Mucosa of descending colon (tissue), 3 donors: ENCODE data around the gene TMEM143. TPM values are rescaled to one million over a fixed set of nuclear protein-coding genes. Genes with fewer than 3 reads are reported as not detected.
A peak's percentile ranks its signal among the peaks of the same experiment; 100 is the strongest.

Source experiments
- ATAC-seq: fragments of 200-7000 bp; cut with Tn5 transposase; one replicate; pipeline ENCODE4 v1.9.1; 2020; ENCODE audit warnings: mild to moderate bottlenecking, moderate library complexity
- DNase-seq, 3 donors: peaks; one replicate each; pipeline ENCODE4 v3.0.0-alpha.2; 2020
- H3K36me3 ChIP-seq: fragments of 200-600 bp; one replicate; pipeline ENCODE4 v1.8.0; 2021; ENCODE audit warnings: low read depth, mild to moderate bottlenecking
- H3K4me1 ChIP-seq: fragments of 200-600 bp; one replicate; pipeline ENCODE4 v1.8.0; 2021; ENCODE audit warnings: low read depth, mild to moderate bottlenecking
- H3K4me3 ChIP-seq: fragments of 200-600 bp; one replicate; pipeline ENCODE4 v1.8.0; 2021; ENCODE audit warnings: mild to moderate bottlenecking
- H3K9me3 ChIP-seq: fragments of 200-600 bp; one replicate; pipeline ENCODE4 v1.8.0; 2021; ENCODE audit warnings: mild to moderate bottlenecking
- intact Hi-C, 2 donors: fragments of 100-400 bp; cut with DNase I in 1 of 2; cut with micrococcal nuclease in 1 of 2; formaldehyde crosslinking; loops; one replicate each; pipeline versions ENCODE4 v1.11.0 to v1.11.1; 2022; cut with DNase I, micrococcal nuclease
- total RNA-seq, 3 donors: library from RNA; stranded (reverse); fragmentation: NEBNext Ultra II Directional in 2 of 3; extraction: Animal tissue kit (Norgen Biotek cat#: 25700) in 2 of 3; gene quantifications; one replicate each; pipeline versions ENCODE4 v1.2.1 to v1.2.4, GENCODE V29; 2021 to 2023
- TF ChIP-seq, protein P1 (sequence below): fragments of 200-600 bp; IDR thresholded peaks from one replicate; pipeline ENCODE4 v1.8.0; 2022; ENCODE audit warnings: antibody characterized with exemption, mild to moderate bottlenecking
- donor health status: DM: no; HTN: no; CAD: no; lungs with moderate emphysema.
- donor health status: DM: no; HTN: no; CAD: no.
- donor health status: DM: no; HTN: yes; CAD: no.

The TMEM143 gene
- total RNA-seq, 3 donors from 2014 or later, result 13.2 to 14.5 (median 13.6) TPM

- no peak overlapping the region for H3K4me3 ChIP-seq
- intact Hi-C loops, result no loop called here
Observed at GRCh38 chr19:48338253-48338755, 25.4 kb downstream of the TMEM143 start.

DNA sequence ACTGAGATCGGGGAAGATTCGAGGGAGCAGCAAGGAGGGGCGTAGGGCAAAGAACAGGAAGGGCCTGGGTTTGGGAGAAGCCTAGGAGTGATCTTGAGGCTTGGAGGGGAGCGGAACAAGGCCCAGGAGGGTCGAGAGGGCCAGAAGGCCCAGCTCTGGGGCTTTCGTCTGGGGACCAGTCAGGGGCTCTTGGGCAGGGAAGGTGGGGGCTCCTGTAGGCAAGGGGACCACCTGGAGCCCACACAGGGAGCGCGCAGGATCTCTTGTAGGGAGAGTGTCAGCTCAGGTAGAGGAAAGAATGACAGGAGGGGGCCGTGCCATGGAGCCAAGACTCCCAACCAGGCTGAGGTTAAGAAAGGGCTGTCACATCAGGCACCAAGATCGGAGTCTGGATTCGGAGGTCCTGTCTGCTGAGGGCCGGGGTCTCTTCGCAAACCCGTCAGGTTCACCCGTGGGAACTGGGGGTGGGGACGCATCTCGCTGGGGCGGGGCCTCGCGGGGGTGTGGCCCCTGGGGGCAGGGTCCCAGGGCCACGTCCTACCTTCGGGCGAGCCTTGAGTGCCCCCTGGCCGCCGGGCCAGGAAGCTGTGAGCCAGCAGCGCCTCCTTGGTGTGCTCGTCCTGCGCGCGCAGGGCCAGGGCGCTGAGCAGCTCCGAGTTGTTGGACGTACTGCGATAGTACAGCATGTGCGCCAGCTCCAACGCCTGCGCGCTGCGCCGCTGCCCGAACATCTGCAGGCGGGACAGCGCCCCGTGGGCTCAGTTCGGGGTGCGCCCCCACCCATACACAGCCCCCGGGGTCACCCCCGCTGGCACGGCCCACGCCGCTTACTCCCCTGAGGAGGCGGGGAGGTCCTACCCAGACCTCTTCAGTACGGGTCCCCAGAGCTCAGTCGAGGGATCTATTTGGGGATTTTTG, 30.0 kb downstream of the TMEM143 start:
- no peaks in the 10 kb centered on the region for H3K36me3 ChIP-seq
- H3K4me1 ChIP-seq, result peaks cover 32% of the 10 kb centered on the region
- intact Hi-C loops, result no loop called here
- peak; percentile 82 for ATAC-seq
- TF ChIP-seq, protein P1, sequence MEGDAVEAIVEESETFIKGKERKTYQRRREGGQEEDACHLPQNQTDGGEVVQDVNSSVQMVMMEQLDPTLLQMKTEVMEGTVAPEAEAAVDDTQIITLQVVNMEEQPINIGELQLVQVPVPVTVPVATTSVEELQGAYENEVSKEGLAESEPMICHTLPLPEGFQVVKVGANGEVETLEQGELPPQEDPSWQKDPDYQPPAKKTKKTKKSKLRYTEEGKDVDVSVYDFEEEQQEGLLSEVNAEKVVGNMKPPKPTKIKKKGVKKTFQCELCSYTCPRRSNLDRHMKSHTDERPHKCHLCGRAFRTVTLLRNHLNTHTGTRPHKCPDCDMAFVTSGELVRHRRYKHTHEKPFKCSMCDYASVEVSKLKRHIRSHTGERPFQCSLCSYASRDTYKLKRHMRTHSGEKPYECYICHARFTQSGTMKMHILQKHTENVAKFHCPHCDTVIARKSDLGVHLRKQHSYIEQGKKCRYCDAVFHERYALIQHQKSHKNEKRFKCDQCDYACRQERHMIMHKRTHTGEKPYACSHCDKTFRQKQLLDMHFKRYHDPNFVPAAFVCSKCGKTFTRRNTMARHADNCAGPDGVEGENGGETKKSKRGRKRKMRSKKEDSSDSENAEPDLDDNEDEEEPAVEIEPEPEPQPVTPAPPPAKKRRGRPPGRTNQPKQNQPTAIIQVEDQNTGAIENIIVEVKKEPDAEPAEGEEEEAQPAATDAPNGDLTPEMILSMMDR, result peak; percentile 90
- peak; percentile 97 to 98 (median 98) for DNase-seq
- H3K4me3 ChIP-seq, result peak overlapping the region; percentile 27
- H3K9me3 ChIP-seq, result no peaks in the 10 kb centered on the region

More at GRCh38 chr19:48338253-48338755, 25.4 kb downstream of the TMEM143 start:
- peaks cover 5% of the 10 kb centered on the region for H3K4me1 ChIP-seq
- no peaks in the 10 kb centered on the region for H3K9me3 ChIP-seq
- ATAC-seq, result no peak
- TF ChIP-seq, protein P1, result no peak
- no peak for DNase-seq
- H3K36me3 ChIP-seq, result no peaks in the 10 kb centered on the region

DNA sequence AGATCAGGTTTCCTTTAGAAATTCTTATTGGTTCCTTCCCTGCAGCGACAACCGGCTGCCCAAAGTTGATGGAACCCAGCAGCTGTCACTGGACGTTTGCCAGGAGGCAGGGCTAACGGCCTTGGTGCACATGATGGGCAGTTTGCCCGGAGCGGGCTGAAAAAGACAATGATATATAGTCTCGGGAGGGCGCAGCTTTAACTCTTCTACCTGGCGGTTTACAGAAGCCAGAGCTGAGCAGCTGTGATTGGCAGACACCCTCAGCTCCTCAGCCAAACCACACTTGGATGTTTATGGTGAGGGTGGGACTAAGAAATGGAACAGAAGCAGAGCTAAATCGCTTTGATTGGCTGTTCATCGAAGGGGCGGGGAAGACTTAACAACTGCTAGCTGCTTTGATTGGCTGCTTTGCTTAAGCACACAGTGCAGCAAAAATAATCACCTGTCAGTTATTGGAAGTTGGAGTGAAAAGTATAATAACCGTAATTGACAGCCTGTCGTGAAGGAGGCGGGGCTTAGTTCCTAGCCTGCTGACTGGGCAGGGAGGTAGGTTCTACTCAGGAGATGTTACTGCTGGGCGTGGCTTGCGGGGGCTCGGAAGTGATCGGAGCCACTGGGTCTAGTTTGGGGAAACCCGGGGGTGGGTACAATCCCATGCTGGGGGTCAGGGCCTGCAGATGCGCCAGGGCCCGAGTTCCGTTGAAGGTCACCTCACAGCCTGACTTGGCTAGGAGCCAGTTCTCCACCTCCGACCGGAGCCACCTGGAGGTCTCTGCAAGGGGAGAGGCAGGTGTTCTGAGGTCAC, 30.9 kb downstream of the TMEM143 start:
- intact Hi-C loops, result no loop called here
- TF ChIP-seq, protein P1, result no peak
- H3K4me3 ChIP-seq, result peak overlapping the region; percentile 27
- ATAC-seq (peak; percentile 81), DNase-seq (peak; percentile 95 to 97 (median 97))
- no peaks in the 10 kb centered on the region for H3K9me3 ChIP-seq
- no peaks in the 10 kb centered on the region for H3K36me3 ChIP-seq
- peaks cover 32% of the 10 kb centered on the region for H3K4me1 ChIP-seq

DNA sequence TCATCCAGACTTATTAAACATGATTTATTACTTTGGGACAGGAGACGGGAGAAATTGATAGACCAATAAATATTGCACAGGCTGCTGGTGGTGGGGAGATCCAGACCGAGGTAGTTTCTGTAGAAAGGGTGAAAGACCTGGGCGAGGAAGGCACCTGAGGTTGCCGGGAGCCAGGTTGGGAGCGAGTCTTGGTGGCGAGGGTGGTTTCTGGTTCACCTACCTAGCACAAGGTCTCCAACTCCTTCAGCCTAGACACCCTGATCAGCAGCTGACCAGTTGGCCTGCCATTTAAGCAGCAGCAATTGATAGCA, 31.4 kb downstream of the TMEM143 start:
- TF ChIP-seq, protein P1, result no peak
- no peaks in the 10 kb centered on the region for H3K9me3 ChIP-seq
- DNase-seq (no peak), ATAC-seq (no peak)
- peak overlapping the region; percentile 1 for H3K4me3 ChIP-seq
- intact Hi-C loops, result no loop called here
- H3K4me1 ChIP-seq, result peaks cover 36% of the 10 kb centered on the region
- H3K36me3 ChIP-seq, result no peaks in the 10 kb centered on the region

- Histone ChIP-seq H3K4me1 (peaks cover 49% of the 10 kb centered on the region), H3K36me3 (no peaks in the 10 kb centered on the region), H3K9me3 (no peaks in the 10 kb centered on the region), H3K4me3 (peak overlapping the region; percentile 9)
- intact Hi-C loops, result no loop called here
- DNase-seq (peak; percentile 88 to 93 (median 89)), ATAC-seq (peak; percentile 58)
- TF ChIP-seq, protein P1, result no peak
Observed at GRCh38 chr19:48330012-48330681, 33.6 kb downstream of the TMEM143 start.
